Mesothelial cell of epicardium (in vitro differentiated cells): ENCODE measurements around the gene WDFY2. TPM values are rescaled to one million over a fixed set of nuclear protein-coding genes. Genes with fewer than 3 reads are reported as not detected.
A peak's percentile ranks its signal among the peaks of the same experiment; 100 is the strongest.

ENCODE experiments used
- DNase-seq, 2 experiments: peaks; one replicate each; pipeline ENCODE4 v3.0.0; 2021; ENCODE audit warnings: low spot score in 2 of 2; ENCODE audit not compliant: unreplicated experiment in 2 of 2
- H3K27ac Mint-ChIP-seq: 2 replicates; pipeline ENCODE4 v1.8.0; 2021; ENCODE audit warnings: mixed read lengths
- H3K27me3 Mint-ChIP-seq: 2 replicates; pipeline ENCODE4 v1.8.0; 2021; ENCODE audit warnings: low read depth, mixed read lengths
- H3K36me3 Mint-ChIP-seq: 2 replicates; pipeline ENCODE4 v1.8.0; 2021; ENCODE audit warnings: mixed read lengths
- H3K4me1 Mint-ChIP-seq: 2 replicates; pipeline ENCODE4 v1.8.0; 2021; ENCODE audit warnings: mixed read lengths
- H3K4me3 Mint-ChIP-seq: 2 replicates; pipeline ENCODE4 v1.8.0; 2021; ENCODE audit warnings: mild to moderate bottlenecking, moderate library complexity, mixed read lengths
- H3K9me3 Mint-ChIP-seq: 2 replicates; pipeline ENCODE4 v1.8.0; 2021; ENCODE audit warnings: mixed read lengths
- microRNA-seq: library from miRNA; unstranded; fragments of <30 nt; microRNA quantifications from one replicate; pipeline ENCODE4 v1.2.0, GENCODE V29; 2021; ENCODE audit warnings: inconsistent platforms, mixed read lengths
- total RNA-seq: library from RNA; stranded (reverse); gene quantifications from 3 replicates; pipeline ENCODE4 v1.2.1, GENCODE V29; 2021
- TF ChIP-seq, protein P1 (sequence below): fragments of 200-600 bp; sonication (generic); IDR thresholded peaks from one replicate; pipeline ENCODE4 v1.5.0; 2021; ENCODE audit warnings: antibody characterized with exemption; ENCODE audit not compliant: unreplicated experiment

The WDFY2 gene
- total RNA-seq, 1 donor from 2014 or later, result 12.1 TPM

DNA sequence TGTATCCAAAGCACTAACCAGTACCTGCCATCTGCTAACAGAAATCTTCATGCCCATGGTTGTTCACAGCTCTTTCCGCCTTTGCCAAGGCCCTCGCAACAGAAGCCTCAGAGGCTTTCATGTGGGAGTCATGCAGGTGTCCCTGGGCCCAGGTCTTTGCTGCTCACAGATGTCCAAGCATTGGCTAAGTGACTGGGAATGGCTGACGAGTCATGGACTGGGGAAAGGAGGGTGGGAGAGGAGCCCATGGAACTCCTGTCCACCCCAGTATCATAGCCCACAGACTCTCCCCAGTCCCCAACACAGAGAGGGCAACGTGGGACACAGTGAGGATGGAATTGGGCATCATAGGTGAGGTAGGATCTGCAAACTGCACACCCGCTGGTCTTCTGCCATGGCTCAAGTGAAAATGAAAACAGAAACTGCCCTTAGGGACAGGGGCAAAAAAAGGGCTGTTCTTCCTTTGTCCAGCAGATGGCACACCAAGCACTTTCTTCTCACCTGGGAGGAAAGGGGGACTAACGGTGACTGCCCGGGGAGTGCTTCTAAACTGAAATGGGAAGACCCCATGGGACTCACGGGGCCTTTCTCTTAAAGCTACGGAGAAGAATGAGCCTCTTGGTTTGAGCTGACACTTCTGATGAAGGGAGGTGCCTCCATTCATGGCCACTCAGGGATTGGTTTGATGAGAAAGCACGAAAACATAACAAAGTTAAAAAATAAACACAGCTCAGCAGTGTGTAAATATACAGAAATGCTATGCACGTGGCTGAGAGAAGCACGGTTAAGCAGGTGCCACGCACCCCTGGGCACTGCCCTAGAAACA lies 230.8 kb downstream of the WDFY2 start:
- H3K4me1 Mint-ChIP-seq, result peaks cover 10% of the 10 kb centered on the region
- H3K36me3 Mint-ChIP-seq, result no peaks in the 10 kb centered on the region
- peaks cover 24% of the 10 kb centered on the region for H3K27me3 Mint-ChIP-seq
- peak; percentile 34 to 74 for DNase-seq
- TF ChIP-seq, protein P1, sequence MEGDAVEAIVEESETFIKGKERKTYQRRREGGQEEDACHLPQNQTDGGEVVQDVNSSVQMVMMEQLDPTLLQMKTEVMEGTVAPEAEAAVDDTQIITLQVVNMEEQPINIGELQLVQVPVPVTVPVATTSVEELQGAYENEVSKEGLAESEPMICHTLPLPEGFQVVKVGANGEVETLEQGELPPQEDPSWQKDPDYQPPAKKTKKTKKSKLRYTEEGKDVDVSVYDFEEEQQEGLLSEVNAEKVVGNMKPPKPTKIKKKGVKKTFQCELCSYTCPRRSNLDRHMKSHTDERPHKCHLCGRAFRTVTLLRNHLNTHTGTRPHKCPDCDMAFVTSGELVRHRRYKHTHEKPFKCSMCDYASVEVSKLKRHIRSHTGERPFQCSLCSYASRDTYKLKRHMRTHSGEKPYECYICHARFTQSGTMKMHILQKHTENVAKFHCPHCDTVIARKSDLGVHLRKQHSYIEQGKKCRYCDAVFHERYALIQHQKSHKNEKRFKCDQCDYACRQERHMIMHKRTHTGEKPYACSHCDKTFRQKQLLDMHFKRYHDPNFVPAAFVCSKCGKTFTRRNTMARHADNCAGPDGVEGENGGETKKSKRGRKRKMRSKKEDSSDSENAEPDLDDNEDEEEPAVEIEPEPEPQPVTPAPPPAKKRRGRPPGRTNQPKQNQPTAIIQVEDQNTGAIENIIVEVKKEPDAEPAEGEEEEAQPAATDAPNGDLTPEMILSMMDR, result peak; percentile 63
- peak overlapping the region; percentile 24 for H3K4me3 Mint-ChIP-seq
- no peaks in the 10 kb centered on the region for H3K9me3 Mint-ChIP-seq
- no peak overlapping the region for H3K27ac Mint-ChIP-seq

DNA sequence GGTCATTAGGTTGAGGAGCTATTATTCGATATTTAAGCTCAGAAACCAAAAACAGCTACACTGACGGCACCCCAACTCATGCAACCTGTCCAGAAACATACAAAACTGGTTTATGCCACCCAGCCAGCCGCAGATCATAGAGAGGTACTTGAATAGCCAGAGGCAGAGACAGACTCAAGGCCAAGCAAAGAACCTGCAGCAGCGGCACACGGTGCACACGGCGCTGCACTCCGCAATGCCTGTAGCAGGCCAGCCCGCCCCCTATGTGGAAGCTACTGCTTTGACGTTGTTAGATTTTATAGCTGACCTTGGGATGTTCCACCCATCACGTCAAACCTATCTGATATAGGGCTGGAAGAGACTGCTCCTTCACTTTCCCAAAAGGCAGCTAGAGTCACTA lies 231.6 kb downstream of the WDFY2 start:
- Mint-ChIP-seq H3K27ac (no peak overlapping the region), H3K27me3 (peaks cover 26% of the 10 kb centered on the region), H3K36me3 (no peaks in the 10 kb centered on the region), H3K9me3 (no peaks in the 10 kb centered on the region), H3K4me1 (peaks cover 10% of the 10 kb centered on the region), H3K4me3 (no peak overlapping the region)
- DNase-seq, result no peak
- TF ChIP-seq, protein P1, result no peak

DNA sequence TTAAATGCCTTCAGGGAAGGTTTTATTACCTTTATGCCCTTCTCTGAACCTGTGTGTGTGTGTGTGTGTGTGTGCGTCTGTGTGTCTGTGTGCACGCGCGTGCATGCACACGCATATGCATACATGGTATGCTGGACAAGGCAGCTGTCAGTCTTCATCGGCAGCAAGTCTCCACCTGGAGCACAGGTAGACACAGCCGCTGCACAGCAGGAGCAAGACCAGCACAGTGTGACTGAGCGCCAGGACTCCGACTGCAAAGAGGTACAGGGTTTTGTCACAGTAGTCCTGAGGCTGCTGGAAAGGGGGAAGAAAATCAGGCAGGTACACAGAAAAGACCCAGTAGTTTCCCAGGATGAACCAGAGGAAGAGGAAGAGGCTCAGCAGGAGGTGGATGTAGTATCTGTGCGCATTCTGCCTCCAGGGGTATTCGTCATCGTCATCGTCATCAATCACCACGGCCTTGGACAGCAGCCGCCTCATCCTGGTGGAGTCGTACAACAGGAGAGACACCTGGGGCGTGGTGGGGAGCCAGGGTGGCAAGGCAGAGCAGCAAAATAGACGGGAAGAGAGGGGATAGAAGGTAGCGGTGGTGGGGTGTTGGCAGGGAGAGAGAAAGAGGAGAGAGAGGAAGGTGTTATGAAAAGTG lies 232.5 kb downstream of the WDFY2 start:
- Mint-ChIP-seq H3K27ac (no peak overlapping the region), H3K36me3 (no peaks in the 10 kb centered on the region), H3K27me3 (peaks cover 29% of the 10 kb centered on the region), H3K4me3 (no peak overlapping the region), H3K9me3 (no peaks in the 10 kb centered on the region), H3K4me1 (peaks cover 10% of the 10 kb centered on the region)
- no peak for DNase-seq
- TF ChIP-seq, protein P1, result no peak

Small RNA genes lying within 50 kb of the gene (microRNA-seq; reads per million reads assigned to microRNA genes)
- not detected for gene MIR4703

Other genes with a start within 250 kb of the WDFY2 start
- 0.22 to 0.31 TPM in 2 of 3 replicates, not detected in the other for gene SERPINE3, start 244.8 kb upstream of the WDFY2 start, total RNA-seq
- gene INTS6, start 131.4 kb upstream of the WDFY2 start, total RNA-seq, result 38.1 to 39.6 TPM (median 38.7 TPM) in 3 replicates
- 14.4 to 17.3 TPM (median 16.0 TPM) in 3 replicates for gene DHRS12, start 219.7 kb downstream of the WDFY2 start, total RNA-seq